H9 (cell line): ENCODE results near the gene PKNOX2. TPM values are rescaled to one million over a fixed set of nuclear protein-coding genes. Genes with fewer than 3 reads are reported as not detected.

Source experiments
- DNase-seq: peaks from one replicate; pipeline ENCODE4 v3.0.0-alpha.2; 2017
- H2AFZ ChIP-seq: one replicate; pipeline ENCODE4 v1.6.1; 2013; ENCODE audit warnings: mild to moderate bottlenecking, low read length, control low read depth, moderate library complexity
- H2AK5ac ChIP-seq: 2 replicates; pipeline ENCODE4 v1.6.1; 2013; ENCODE audit warnings: low read length, control low read depth, mixed read lengths; ENCODE audit not compliant: insufficient read length
- H2BK120ac ChIP-seq: one replicate; pipeline ENCODE4 v1.6.1; 2013; ENCODE audit warnings: low read depth, mild to moderate bottlenecking, low read length, control low read depth, inconsistent platforms; ENCODE audit not compliant: poor library complexity, severe bottlenecking
- H2BK12ac ChIP-seq: 2 replicates; pipeline ENCODE4 v1.6.1; 2013; ENCODE audit warnings: low read length, control low read depth, mixed read lengths, low read depth; ENCODE audit not compliant: insufficient read length
- H2BK15ac ChIP-seq: 2 replicates; pipeline ENCODE4 v1.6.1; 2013; ENCODE audit warnings: low read depth, low read length, control low read depth
- H2BK20ac ChIP-seq: one replicate; pipeline ENCODE4 v1.6.1; 2013; ENCODE audit warnings: low read depth, mild to moderate bottlenecking, low read length, control low read depth, inconsistent platforms; ENCODE audit not compliant: poor library complexity, severe bottlenecking
- H2BK5ac ChIP-seq: 2 replicates; pipeline ENCODE4 v1.6.1; 2013; ENCODE audit warnings: low read length, control low read depth, mixed read lengths; ENCODE audit not compliant: insufficient read length
- H3K14ac ChIP-seq: 2 replicates; pipeline ENCODE4 v1.6.1; 2013; ENCODE audit warnings: low read length, control low read depth; ENCODE audit not compliant: insufficient read depth
- H3K18ac ChIP-seq: 2 replicates; pipeline ENCODE4 v1.6.1; 2013; ENCODE audit warnings: low read depth, mild to moderate bottlenecking, mixed read lengths, low read length, control low read depth; ENCODE audit not compliant: insufficient read length
- H3K23ac ChIP-seq: 2 replicates; pipeline ENCODE4 v1.6.1; 2013; ENCODE audit warnings: low read length, control low read depth, mixed read lengths, low read depth; ENCODE audit not compliant: insufficient read length
- H3K23me2 ChIP-seq: 2 replicates; pipeline ENCODE4 v1.6.1; 2013; ENCODE audit warnings: low read depth, mild to moderate bottlenecking, mixed read lengths, low read length, control low read depth; ENCODE audit not compliant: insufficient read length, poor library complexity, severe bottlenecking
- H3K27ac ChIP-seq: 2 replicates; pipeline ENCODE4 v1.5.1; 2013; ENCODE audit warnings: low read length, control low read depth, mixed read lengths, low read depth; ENCODE audit not compliant: insufficient read length
- H3K27me3 ChIP-seq: 2 replicates; pipeline ENCODE4 v1.6.1; 2013; ENCODE audit warnings: low read length, control low read depth, inconsistent platforms; ENCODE audit not compliant: insufficient read depth
- H3K4ac ChIP-seq: 2 replicates; pipeline ENCODE4 v1.6.1; 2013; ENCODE audit warnings: low read depth, mild to moderate bottlenecking, control low read depth, inconsistent platforms, low read length, moderate library complexity
- H3K4me1 ChIP-seq: 2 replicates; pipeline ENCODE4 v1.6.1; 2013; ENCODE audit warnings: low read length, control low read depth, inconsistent platforms; ENCODE audit not compliant: insufficient read depth
- H3K4me2 ChIP-seq: 2 replicates; pipeline ENCODE4 v1.6.1; 2013; ENCODE audit warnings: low read length, control low read depth, mixed read lengths; ENCODE audit not compliant: insufficient read length, insufficient read depth
- H3K56ac ChIP-seq: 2 replicates; pipeline ENCODE4 v1.6.1; 2013; ENCODE audit warnings: low read depth, mild to moderate bottlenecking, mixed read lengths, low read length, control low read depth; ENCODE audit not compliant: insufficient read length
- H3K79me1 ChIP-seq: 2 replicates; pipeline ENCODE4 v1.6.1; 2013; ENCODE audit warnings: low read depth, mild to moderate bottlenecking, moderate library complexity, low read length, control low read depth, inconsistent platforms; ENCODE audit not compliant: insufficient read depth, poor library complexity, severe bottlenecking
- H3K79me2 ChIP-seq: 2 replicates; pipeline ENCODE4 v1.6.1; 2013; ENCODE audit warnings: low read length, control low read depth, inconsistent platforms; ENCODE audit not compliant: insufficient read depth
- H3K9ac ChIP-seq: 2 replicates; pipeline ENCODE4 v1.6.1; 2013; ENCODE audit warnings: low read length, control low read depth, mixed read lengths; ENCODE audit not compliant: insufficient read length; ENCODE audit errors: extremely low read depth
- H3K9me3 ChIP-seq: one replicate; pipeline ENCODE4 v1.6.1; 2013; ENCODE audit warnings: low read depth, low read length, inconsistent platforms; ENCODE audit not compliant: control insufficient read depth
- H3T11ph ChIP-seq: one replicate; pipeline ENCODE4 v1.6.1; 2013; ENCODE audit warnings: mild to moderate bottlenecking, low read length, control low read depth, inconsistent platforms
- H4K20me1 ChIP-seq: one replicate; pipeline ENCODE4 v1.6.1; 2013; ENCODE audit not compliant: control insufficient read depth, insufficient read length, insufficient read depth
- H4K5ac ChIP-seq: 2 replicates; pipeline ENCODE4 v1.6.1; 2013; ENCODE audit warnings: low read depth, mild to moderate bottlenecking, mixed read lengths, low read length, control low read depth; ENCODE audit not compliant: insufficient read length
- H4K8ac ChIP-seq: replicated peaks from 2 replicates; pipeline ENCODE4 v1.6.1; 2013; ENCODE audit warnings: low read length, control low read depth, mixed read lengths, low read depth; ENCODE audit not compliant: insufficient read length
- H4K91ac ChIP-seq: 2 replicates; pipeline ENCODE4 v1.6.1; 2013; ENCODE audit warnings: low read depth, mild to moderate bottlenecking, moderate library complexity, mixed read lengths, low read length, control low read depth; ENCODE audit not compliant: insufficient read length
- H3K27ac Mint-ChIP-seq, 3 experiments: 2 replicates in 2 of 3; 3 replicates in 1 of 3; pipeline ENCODE4 v1.8.0; 2020 to 2021; ENCODE audit warnings: mixed read lengths in 3 of 3, mild to moderate bottlenecking in 1 of 3, moderate library complexity in 1 of 3
- H3K27me3 Mint-ChIP-seq: 2 replicates; pipeline ENCODE4 v1.8.0; 2021; ENCODE audit warnings: low read depth, mild to moderate bottlenecking, moderate library complexity, mixed read lengths
- H3K36me3 Mint-ChIP-seq, 3 experiments: 2 replicates in 2 of 3; 3 replicates in 1 of 3; pipeline ENCODE4 v1.8.0; 2020 to 2021; ENCODE audit warnings: low read depth in 3 of 3, mixed read lengths in 3 of 3; ENCODE audit not compliant: insufficient read depth in 1 of 3
- H3K4me1 Mint-ChIP-seq, 2 experiments: 2 replicates each; pipeline ENCODE4 v1.8.0; 2020; ENCODE audit warnings: mixed read lengths in 2 of 2
- H3K4me3 Mint-ChIP-seq, 2 experiments: 2 replicates in 1 of 2; 3 replicates in 1 of 2; pipeline ENCODE4 v1.8.0; 2020 to 2021; ENCODE audit warnings: mild to moderate bottlenecking in 2 of 2, mixed read lengths in 2 of 2, moderate library complexity in 1 of 2
- H3K9me3 Mint-ChIP-seq, 2 experiments: 2 replicates in 1 of 2; 3 replicates in 1 of 2; pipeline ENCODE4 v1.8.0; 2020; ENCODE audit warnings: mild to moderate bottlenecking in 2 of 2, mixed read lengths in 2 of 2, moderate library complexity in 1 of 2
- CTCF ChIP-seq: fragments of 200-600 bp; sonication (generic); conservative IDR thresholded peaks from 3 replicates; pipeline ENCODE4 v1.8.0; 2021; ENCODE audit warnings: antibody characterized with exemption, mild to moderate bottlenecking
- WGBS: extraction: QIAGEN DNeasy Blood & Tissue Kit; methylation state at CpG from one replicate; pipeline ENCODE4 v1.1.7; 2013; ENCODE audit warnings: missing lambda C conversion rate, low lambda C conversion rate, mixed read lengths; ENCODE audit not compliant: insufficient read length; ENCODE audit errors: extremely low coverage; 5-methylcytosine and 5-hydroxymethylcytosine counted together
- total RNA-seq: library from RNA; stranded (reverse); gene quantifications from 2 replicates; pipeline ENCODE4 v1.2.1, GENCODE V29; 2021

The PKNOX2 gene
- total RNA-seq, 1 experiment from 2014 or later, result 1.3 TPM

- no peak for DNase-seq
- no peak overlapping the region for H3K56ac ChIP-seq
- no peak overlapping the region for H3K4ac ChIP-seq
- no peak overlapping the region for H3K18ac ChIP-seq
- no peak overlapping the region for H3K27ac ChIP-seq
- TF ChIP-seq CTCF, result no peak
- no peak overlapping the region for H2BK120ac ChIP-seq
- H2BK12ac ChIP-seq, result no peak overlapping the region
- no peak overlapping the region for H4K5ac ChIP-seq
- H2BK20ac ChIP-seq, result no peak overlapping the region
- no peak overlapping the region for H4K8ac ChIP-seq
- H3K79me1 ChIP-seq, result no peaks in the 10 kb centered on the region
- H3K4me1 ChIP-seq, result peaks cover 9% of the 10 kb centered on the region; the same call in 1 of the 2 replicates
- H3K27me3 ChIP-seq, result peaks cover 40% of the 10 kb centered on the region
- Mint-ChIP-seq H3K4me3 (peak overlapping the region; percentile 54 to 94), H3K4me1 (peaks cover 72 to 82% of the 10 kb centered on the region in 2 experiments), H3K9me3 (no peaks in the 10 kb centered on the region), H3K36me3 (no peaks in the 10 kb centered on the region), H3K27ac (no peak overlapping the region; a peak in 1 of 7 replicates), H3K27me3 (peaks cover 72% of the 10 kb centered on the region)
- H2BK5ac ChIP-seq, result no peak overlapping the region
- no peak overlapping the region for H2AK5ac ChIP-seq
- no peak overlapping the region for H2AFZ ChIP-seq
- peak overlapping the region; percentile 88 for H3K4me2 ChIP-seq
- H3K14ac ChIP-seq, result no peak overlapping the region
- H3K9me3 ChIP-seq, result no peaks in the 10 kb centered on the region
- WGBS, result no CpG with 5 or more reads among the region's 28 CpGs
- H3K23ac ChIP-seq, result no peak overlapping the region
- H3K9ac ChIP-seq, result no peak overlapping the region
- H4K20me1 ChIP-seq, result no peaks in the 10 kb centered on the region
- no peaks in the 10 kb centered on the region for H3K79me2 ChIP-seq
- no peak overlapping the region for H2BK15ac ChIP-seq
- no peak overlapping the region for H4K91ac ChIP-seq
- no peak overlapping the region for H3T11ph ChIP-seq
- peaks cover 36% of the 10 kb centered on the region for H3K23me2 ChIP-seq
These were observed 2.9 kb downstream of the PKNOX2 start for GRCh38 chr11:125167292-125167953.
